ENCODE data around the gene TBC1D8B.

DNA sequence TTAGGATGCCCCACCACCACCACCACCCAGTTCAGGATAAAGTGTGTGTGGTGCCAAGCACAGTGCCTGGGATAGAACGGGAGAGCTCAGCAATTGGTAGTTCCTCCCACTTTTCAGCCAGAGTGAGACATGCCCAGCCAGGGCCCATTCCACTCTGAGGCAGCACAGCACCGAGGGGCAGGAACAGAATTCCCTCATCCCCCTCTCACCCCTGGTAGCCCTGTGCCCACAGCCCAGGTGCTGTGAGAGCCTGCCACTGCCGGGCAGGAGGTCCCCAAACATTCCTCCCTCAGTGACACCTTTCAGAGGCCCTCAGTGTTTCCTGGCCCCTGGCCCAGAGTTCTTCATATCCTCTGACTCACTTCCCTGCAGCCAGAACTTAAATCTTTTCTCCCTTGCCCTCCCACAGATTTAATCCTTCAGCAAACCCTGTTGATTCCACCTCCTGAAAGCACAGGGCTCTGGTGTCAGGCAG lies 92.5 kb downstream of the TBC1D8B start:
- TF ChIP-seq, protein P1, sequence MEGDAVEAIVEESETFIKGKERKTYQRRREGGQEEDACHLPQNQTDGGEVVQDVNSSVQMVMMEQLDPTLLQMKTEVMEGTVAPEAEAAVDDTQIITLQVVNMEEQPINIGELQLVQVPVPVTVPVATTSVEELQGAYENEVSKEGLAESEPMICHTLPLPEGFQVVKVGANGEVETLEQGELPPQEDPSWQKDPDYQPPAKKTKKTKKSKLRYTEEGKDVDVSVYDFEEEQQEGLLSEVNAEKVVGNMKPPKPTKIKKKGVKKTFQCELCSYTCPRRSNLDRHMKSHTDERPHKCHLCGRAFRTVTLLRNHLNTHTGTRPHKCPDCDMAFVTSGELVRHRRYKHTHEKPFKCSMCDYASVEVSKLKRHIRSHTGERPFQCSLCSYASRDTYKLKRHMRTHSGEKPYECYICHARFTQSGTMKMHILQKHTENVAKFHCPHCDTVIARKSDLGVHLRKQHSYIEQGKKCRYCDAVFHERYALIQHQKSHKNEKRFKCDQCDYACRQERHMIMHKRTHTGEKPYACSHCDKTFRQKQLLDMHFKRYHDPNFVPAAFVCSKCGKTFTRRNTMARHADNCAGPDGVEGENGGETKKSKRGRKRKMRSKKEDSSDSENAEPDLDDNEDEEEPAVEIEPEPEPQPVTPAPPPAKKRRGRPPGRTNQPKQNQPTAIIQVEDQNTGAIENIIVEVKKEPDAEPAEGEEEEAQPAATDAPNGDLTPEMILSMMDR (IDR thresholded peaks at IDR 0.05): no peak
- no peak for TF ChIP-seq POLR2AphosphoS5 (IDR thresholded peaks at IDR 0.05)
